ENCODE results near the gene TMEM234. TPM values are rescaled to one million over a fixed set of nuclear protein-coding genes. Genes with fewer than 3 reads are reported as not detected.
A peak's percentile ranks its signal among the peaks of the same experiment; 100 is the strongest.

Gene TMEM234
- total and polyA plus RNA-seq, 2 of the 4 experiments (the other 2 are of a cell fraction), result 10.8 to 22.7 TPM

DNA sequence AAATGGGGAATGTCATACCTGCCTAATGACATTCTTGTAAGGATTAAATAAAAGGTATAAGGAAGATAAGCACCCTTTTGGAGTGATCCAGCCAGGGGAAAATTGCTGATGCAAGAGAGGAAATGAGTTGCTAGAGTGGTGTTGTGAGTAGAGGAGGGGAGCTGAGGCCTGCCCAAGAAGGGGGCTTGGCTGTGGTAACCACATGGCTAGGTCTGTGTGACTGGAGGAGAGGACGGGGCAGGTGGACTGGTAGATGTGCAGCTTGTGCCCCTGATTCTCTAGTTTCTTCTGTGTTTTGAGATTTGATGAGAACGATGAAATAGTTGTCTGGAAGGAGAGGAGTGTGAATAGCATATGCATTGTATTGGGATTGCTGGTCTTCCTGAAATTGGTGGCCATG is 36.1 kb downstream of the TMEM234 start:
- dilution Hi-C loops (cut with HindIII; ENCODE audit: low sequenced_read_pairs, unreplicated experiment), result no loop called here
- peak overlapping the region; percentile 14; the same call in 1 of the 2 replicates for H2BK120ac ChIP-seq (ENCODE audit: low read depth, low read length)
- no peak overlapping the region for H2AK5ac ChIP-seq (ENCODE audit: low read depth, low read length)
- DNase-seq (no peak), ATAC-seq (ENCODE audit: low read depth) (no peak)
- H4K8ac ChIP-seq (ENCODE audit: low read depth in 2 of 2, low read length in 2 of 2), result no peak overlapping the region; a peak in 1 of 4 replicates
- peaks cover 72% of the 10 kb centered on the region for H3K36me3 ChIP-seq (ENCODE audit: control insufficient read depth, insufficient read depth, low read length)
- no TSS peak for BruUV-seq (replicated peaks)
- H2BK20ac ChIP-seq (ENCODE audit: low read depth, low read length), result no peak overlapping the region
- no peak overlapping the region for H3K18ac ChIP-seq (ENCODE audit: low read depth, low read length)
- H3K56ac ChIP-seq (ENCODE audit: extremely low read depth, insufficient read depth, low read length), result no peak overlapping the region
- H3K4me2 ChIP-seq (ENCODE audit: low read depth, low read length), result no peak overlapping the region
- H4K20me1 ChIP-seq (ENCODE audit: insufficient read depth, low read length), result peaks cover 46% of the 10 kb centered on the region
- no peak overlapping the region for H3K4me3 ChIP-seq (ENCODE audit: insufficient read depth, low read depth, low read length)
- no peak overlapping the region for H2BK15ac ChIP-seq (ENCODE audit: low read depth, low read length)
- ChIA-PET CTCF (no interaction called here), POLR2A (ENCODE audit: unreplicated experiment) (no interaction called here)
- intact Hi-C loops (cut with micrococcal nuclease), result no loop called here
- no peak overlapping the region for H2AK9ac ChIP-seq (replicated peaks; ENCODE audit: low read depth, low read length, poor library complexity)
- H3K4ac ChIP-seq (ENCODE audit: low read depth, low read length), result peak overlapping the region; percentile 60
- H3K14ac ChIP-seq (replicated peaks; ENCODE audit: low read depth, low read length), result 0 out of 2 replicates have a peak overlapping the region, but pooled peaks have one; percentile 23
- H4K91ac ChIP-seq (ENCODE audit: insufficient read depth, low read depth, low read length), result 0 out of 2 replicates have a peak overlapping the region, but pooled peaks have one; percentile 15
- peaks cover 10% of the 10 kb centered on the region; the same call in 1 of the 2 replicates for H3K9me1 ChIP-seq (ENCODE audit: insufficient read depth, low read length)
- peak overlapping the region; percentile 77; the same call in 1 of the 2 replicates for H3K27ac ChIP-seq (ENCODE audit: insufficient read depth, low read length)
- H3K4me1 ChIP-seq (ENCODE audit: control insufficient read depth, insufficient read depth, low read length), result peaks cover 20% of the 10 kb centered on the region
- H3K9me3 ChIP-seq (ENCODE audit: control insufficient read depth, insufficient read depth, low read length), result no peaks in the 10 kb centered on the region
- peaks cover 35 to 70% of the 10 kb centered on the region in 2 experiments for H3K79me1 ChIP-seq (ENCODE audit: low read depth in 1 of 2, low read length in 2 of 2)
- H3K27me3 ChIP-seq (ENCODE audit: control insufficient read depth, insufficient read depth, low read length), result no peaks in the 10 kb centered on the region
- H2BK5ac ChIP-seq (ENCODE audit: low read depth, low read length, poor library complexity, severe bottlenecking), result peak overlapping the region; percentile 57
- H3K23ac ChIP-seq (ENCODE audit: low read depth, low read length), result peak overlapping the region; percentile 52; the same call in 1 of the 2 replicates
- 84% methylated on average over 2 of the region's 2 CpGs; no CpG with 5 or more reads in 1 of the 2 experiments for WGBS, 2 experiments (ENCODE audit: extremely low coverage in 2 of 2, insufficient read length in 1 of 2)
- in situ Hi-C loops (cut with MboI; ENCODE audit: low sequenced_read_pairs), result no loop called here
- H2AFZ ChIP-seq (replicated peaks; ENCODE audit: low read length, poor library complexity), result no peak overlapping the region
- TF ChIP-seq MXI1 (IDR thresholded peaks at IDR 0.05; ENCODE audit: borderline replicate concordance, low read depth, low read length) (no peak), BHLHE40 (IDR thresholded peaks at IDR 0.05; ENCODE audit: low read depth, low read length) (no peak), RCOR1 (IDR thresholded peaks at IDR 0.05; ENCODE audit: insufficient replicate concordance, low read length) (no peak), MAZ (IDR thresholded peaks at IDR 0.05; ENCODE audit: borderline replicate concordance, low read depth, low read length) (no peak), CEBPB (IDR thresholded peaks at IDR 0.05; ENCODE audit: low read depth, low read length) (no peak), CHD1 (IDR thresholded peaks at IDR 0.05; ENCODE audit: low read depth, low read length) (no peak), RAD21 (IDR thresholded peaks at IDR 0.05; ENCODE audit: low read length) (no peak), MAFK (IDR thresholded peaks at IDR 0.05; ENCODE audit: low read depth, low read length) (no peak), FOS (IDR thresholded peaks at IDR 0.05; ENCODE audit: low read depth, low read length) (no peak)
- TF ChIP-seq, protein P1, sequence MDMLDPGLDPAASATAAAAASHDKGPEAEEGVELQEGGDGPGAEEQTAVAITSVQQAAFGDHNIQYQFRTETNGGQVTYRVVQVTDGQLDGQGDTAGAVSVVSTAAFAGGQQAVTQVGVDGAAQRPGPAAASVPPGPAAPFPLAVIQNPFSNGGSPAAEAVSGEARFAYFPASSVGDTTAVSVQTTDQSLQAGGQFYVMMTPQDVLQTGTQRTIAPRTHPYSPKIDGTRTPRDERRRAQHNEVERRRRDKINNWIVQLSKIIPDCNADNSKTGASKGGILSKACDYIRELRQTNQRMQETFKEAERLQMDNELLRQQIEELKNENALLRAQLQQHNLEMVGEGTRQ (IDR thresholded peaks at IDR 0.05; ENCODE audit: low read depth, low read length), result no peak
- H4K5ac ChIP-seq (ENCODE audit: low read depth, low read length), result no peak overlapping the region
- H3K9ac ChIP-seq (ENCODE audit: low read depth, low read length), result no peak overlapping the region
